ENCODE measurements around the gene TIPARP.

- no peak for TF ChIP-seq CTCF (conservative IDR thresholded peaks at IDR 0.05; ENCODE audit: low read depth, low read length)
- TF ChIP-seq EZH2 (IDR thresholded peaks at IDR 0.05; ENCODE audit: borderline replicate concordance, low read depth, low read length, poor library complexity, severe bottlenecking): no peak
Observed at GRCh38 chr3:156665291-156665690, 9.1 kb upstream of the TIPARP start.

Measured in A673 (cell line).